Ascending aorta (tissue), 2 donors: ENCODE data around the gene SESN2. TPM values are rescaled to one million over a fixed set of nuclear protein-coding genes. Genes with fewer than 3 reads are reported as not detected.

Experiments
- DNase-seq, 2 donors: peaks; one replicate each; pipeline ENCODE4 v3.0.0-alpha.2; 2019; ENCODE audit warnings: low spot score in 2 of 2
- H3K27ac ChIP-seq, 2 donors: fragments of 200-600 bp; sonication (generic); one replicate each; pipeline ENCODE4 v1.5.1; 2016 to 2017; ENCODE audit warnings: mild to moderate bottlenecking in 1 of 2
- H3K27me3 ChIP-seq: fragments of 200-600 bp; sonication (generic); one replicate; pipeline ENCODE4 v1.5.1; 2017
- H3K36me3 ChIP-seq, 2 donors: fragments of 200-600 bp; sonication (generic); one replicate each; pipeline ENCODE4 v1.5.1; 2016
- H3K4me1 ChIP-seq, 2 donors: fragments of 200-600 bp; sonication (generic); one replicate each; pipeline ENCODE4 v1.5.1; 2016 to 2017; ENCODE audit warnings: mild to moderate bottlenecking in 1 of 2
- H3K4me3 ChIP-seq, 2 donors: fragments of 200-600 bp; sonication (generic); one replicate each; pipeline ENCODE4 v1.5.1; 2016 to 2017; ENCODE audit warnings: mild to moderate bottlenecking in 1 of 2
- H3K9me3 ChIP-seq, 2 donors: fragments of 200-600 bp; sonication (generic); one replicate each; pipeline ENCODE4 v1.5.1; 2016
- intact Hi-C: fragments of 100-400 bp; cut with DNase I; formaldehyde crosslinking; loops from one replicate; pipeline ENCODE4 v1.15.1; 2023
- total RNA-seq: library from RNA; depleted of rRNA; stranded (reverse); fragments of >200 nt; gene quantifications from one replicate; pipeline ENCODE4 v1.1.0, GENCODE V29; 2016
- TF ChIP-seq, protein P1 (sequence below), 3 experiments: fragments of 200-600 bp in 2 of 3; fragments of 450-650 bp in 1 of 3; sonication (generic) in 2 of 3; IDR thresholded peaks; one replicate each; pipeline ENCODE4 v1.5.1; 2016 to 2019; ENCODE audit warnings: antibody characterized with exemption in 3 of 3, mild to moderate bottlenecking in 1 of 3, moderate library complexity in 1 of 3

SESN2 gene
- total RNA-seq, 1 donor from 2014 or later: 7.6 TPM

DNA sequence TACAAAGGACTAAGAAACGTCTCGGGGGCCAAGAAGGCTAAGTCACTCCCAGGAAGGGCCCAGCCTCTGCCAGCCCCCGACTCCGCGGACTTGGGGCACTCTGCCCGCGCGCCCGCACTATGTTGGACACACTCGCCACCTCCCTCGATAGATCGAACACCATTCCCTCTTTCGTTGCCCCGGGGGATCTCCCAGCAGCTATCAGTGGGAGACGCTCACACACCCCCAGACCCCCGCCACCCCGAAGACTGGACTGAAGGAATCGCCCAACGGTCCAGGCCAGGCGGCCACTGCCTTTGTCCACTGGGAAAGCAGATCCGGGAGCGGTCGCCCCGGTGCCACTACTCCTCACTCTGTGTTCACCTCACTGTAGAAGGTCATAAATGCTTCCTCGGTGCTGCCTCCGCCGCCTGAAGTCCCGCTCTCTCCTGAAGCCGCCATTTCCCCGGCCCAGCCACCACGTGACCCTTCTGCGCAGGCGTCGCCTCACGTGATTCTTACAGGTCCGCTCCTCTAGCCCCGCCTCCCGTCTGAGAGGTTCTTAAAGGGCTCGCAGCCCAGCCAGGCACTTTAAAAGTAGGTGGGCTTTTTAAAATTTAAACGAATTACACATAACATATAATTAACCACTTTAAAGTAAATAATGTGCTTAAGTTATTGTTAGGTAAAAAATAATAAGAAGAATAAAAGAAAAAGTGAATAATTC lies 26.6 kb upstream of the SESN2 start, which contains the start of gene DNAJC8:
Gene DNAJC8, minus strand, starts transcription at position 472 of the 706 bp plus-strand sequence. Its CDS starts 31 bp downstream, at position 441.
- Histone ChIP-seq H3K27me3 (no peaks in the 10 kb centered on the region), H3K4me3 (peak within 1 kb of the TSS; percentile 70 to 82), H3K4me1 (peaks cover 7 to 28% of the 10 kb centered on the region in 2 donors), H3K9me3 (no peaks in the 10 kb centered on the region), H3K27ac (peak within 1 kb of the TSS; percentile 73 to 75), H3K36me3 (peaks cover 11 to 25% of the 10 kb centered on the region in 2 donors)
- TF ChIP-seq, protein P1, sequence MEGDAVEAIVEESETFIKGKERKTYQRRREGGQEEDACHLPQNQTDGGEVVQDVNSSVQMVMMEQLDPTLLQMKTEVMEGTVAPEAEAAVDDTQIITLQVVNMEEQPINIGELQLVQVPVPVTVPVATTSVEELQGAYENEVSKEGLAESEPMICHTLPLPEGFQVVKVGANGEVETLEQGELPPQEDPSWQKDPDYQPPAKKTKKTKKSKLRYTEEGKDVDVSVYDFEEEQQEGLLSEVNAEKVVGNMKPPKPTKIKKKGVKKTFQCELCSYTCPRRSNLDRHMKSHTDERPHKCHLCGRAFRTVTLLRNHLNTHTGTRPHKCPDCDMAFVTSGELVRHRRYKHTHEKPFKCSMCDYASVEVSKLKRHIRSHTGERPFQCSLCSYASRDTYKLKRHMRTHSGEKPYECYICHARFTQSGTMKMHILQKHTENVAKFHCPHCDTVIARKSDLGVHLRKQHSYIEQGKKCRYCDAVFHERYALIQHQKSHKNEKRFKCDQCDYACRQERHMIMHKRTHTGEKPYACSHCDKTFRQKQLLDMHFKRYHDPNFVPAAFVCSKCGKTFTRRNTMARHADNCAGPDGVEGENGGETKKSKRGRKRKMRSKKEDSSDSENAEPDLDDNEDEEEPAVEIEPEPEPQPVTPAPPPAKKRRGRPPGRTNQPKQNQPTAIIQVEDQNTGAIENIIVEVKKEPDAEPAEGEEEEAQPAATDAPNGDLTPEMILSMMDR (IDR thresholded peaks at IDR 0.05): no peak
- peak; percentile 76 to 98 for DNase-seq
- intact Hi-C loops: loop anchor here (2.0 to 10.0 kb wide), 2 partner anchors 26 to 412 kb away; partner anchors contain the start of genes RNU11, SESN2 and TAF12

DNA sequence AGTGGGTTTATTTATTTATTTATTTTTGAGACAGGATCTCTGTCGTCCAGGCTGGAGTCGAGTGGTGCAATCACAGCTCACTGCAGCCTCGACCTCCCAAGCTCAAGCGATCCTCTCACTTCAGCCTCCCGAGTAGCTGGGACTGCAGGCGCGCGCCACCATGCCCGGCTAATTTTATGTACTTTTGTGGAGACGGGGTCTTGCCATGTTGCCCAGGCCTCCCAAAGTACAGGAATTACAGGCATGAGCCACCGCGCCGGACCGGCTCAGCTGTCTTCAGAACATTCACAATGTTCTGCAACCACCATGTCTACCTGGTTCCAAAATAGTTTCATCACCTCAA lies 26.1 kb upstream of the SESN2 start:
- peaks cover 7 to 28% of the 10 kb centered on the region in 2 donors for H3K4me1 ChIP-seq
- H3K4me3 ChIP-seq: peak overlapping the region; percentile 70 to 82
- H3K9me3 ChIP-seq: no peaks in the 10 kb centered on the region
- intact Hi-C loops: loop anchor here (2.0 to 10.0 kb wide), 2 partner anchors 26 to 412 kb away; partner anchors contain the start of genes RNU11, SESN2 and TAF12
- H3K27ac ChIP-seq: peak overlapping the region; percentile 73 to 75
- no peaks in the 10 kb centered on the region for H3K27me3 ChIP-seq
- DNase-seq: no peak
- peaks cover 6 to 20% of the 10 kb centered on the region in 2 donors for H3K36me3 ChIP-seq
- TF ChIP-seq, protein P1 (IDR thresholded peaks at IDR 0.05): no peak

- H3K4me1 ChIP-seq: peaks cover 7 to 28% of the 10 kb centered on the region in 2 donors
These were observed 23.3 kb upstream of the SESN2 start, which contains the start of gene ATP5IF1 for GRCh38 chr1:28235755-28236655. ATP5IF1 (plus strand) TSS chr1:28236124; CDS start chr1:28236184, 60 bp downstream.

GRCh38 chr1:28236656-28237322 lies 22.5 kb upstream of the SESN2 start:
- Histone ChIP-seq H3K9me3 (no peaks in the 10 kb centered on the region), H3K27me3 (no peaks in the 10 kb centered on the region), H3K36me3 (no peaks in the 10 kb centered on the region), H3K4me3 (peak overlapping the region; percentile 80 to 86), H3K27ac (peak overlapping the region; percentile 74 to 85), H3K4me1 (peaks cover 7 to 22% of the 10 kb centered on the region in 2 donors)
- intact Hi-C loops: loop anchor here (1.0 to 10.0 kb wide), 3 partner anchors 10 to 886 kb away; partner anchors contain the start of genes RNU11, TAF12 and TMEM200B
- DNase-seq: no peak
- TF ChIP-seq, protein P1 (IDR thresholded peaks at IDR 0.05): no peak

More at GRCh38 chr1:28235755-28236655, 23.3 kb upstream of the SESN2 start, which contains the start of gene ATP5IF1:
- TF ChIP-seq, protein P1 (IDR thresholded peaks at IDR 0.05): peak in 1 of 3 experiments; percentile 8
- peak within 1 kb of the TSS; percentile 80 to 86 for H3K4me3 ChIP-seq
- H3K9me3 ChIP-seq: no peaks in the 10 kb centered on the region
- H3K36me3 ChIP-seq: no peaks in the 10 kb centered on the region
- peak within 1 kb of the TSS; percentile 83 to 85 for H3K27ac ChIP-seq
- peak; percentile 95 to 99 for DNase-seq
- H3K27me3 ChIP-seq: no peaks in the 10 kb centered on the region
- intact Hi-C loops: loop anchor here (1.0 to 10.0 kb wide), 3 partner anchors 10 to 886 kb away; partner anchors contain the start of genes RNU11, TAF12 and TMEM200B

GRCh38 chr1:28239004-28239403 lies 20.3 kb upstream of the SESN2 start:
- intact Hi-C loops: loop anchor here (5.0 to 10.0 kb wide), 2 partner anchors 406 to 883 kb away; partner anchors contain the start of genes RNU11, TAF12 and TMEM200B

More at GRCh38 chr1:28239004-28239403, 20.3 kb upstream of the SESN2 start:
- TF ChIP-seq, protein P1 (IDR thresholded peaks at IDR 0.05): no peak
- Histone ChIP-seq H3K27ac (no peak overlapping the region), H3K27me3 (no peaks in the 10 kb centered on the region), H3K9me3 (no peaks in the 10 kb centered on the region), H3K4me1 (peaks cover 5 to 13% of the 10 kb centered on the region in 2 donors), H3K36me3 (no peaks in the 10 kb centered on the region), H3K4me3 (no peak overlapping the region)
- DNase-seq: no peak
